PC-9 (cell line): ENCODE results near the gene FNDC7. TPM values are rescaled to one million over a fixed set of nuclear protein-coding genes. Genes with fewer than 3 reads are reported as not detected.

Source experiments
- BruUV-seq: library from RNA; stranded (reverse); fragments of 400-500 nt; replicated peaks from 2 replicates; lab custom pipeline; 2021; lab: Mats Ljungman, UMichigan
- CTCF ChIA-PET: fragments of 300-600 bp; sonication (Branson Sonifier 250); formaldehyde crosslinking; loops from one replicate; lab custom pipeline; 2022; ENCODE audit warnings: antibody characterized with exemption; lab: Charles Lee
- POLR2A ChIA-PET: fragments of 300-600 bp; sonication (Branson Sonifier 250); formaldehyde crosslinking; loops from one replicate; lab custom pipeline; 2022; ENCODE audit warnings: antibody characterized with exemption; ENCODE audit not compliant: unreplicated experiment; lab: Charles Lee
- DNase-seq, 2 experiments: peaks; one replicate each; pipeline versions ENCODE4 v3.0.0 to v3.0.0-alpha.2; 2015 to 2022; ENCODE audit warnings: mixed read lengths in 1 of 2
- H2AFZ ChIP-seq: fragments of 200-600 bp; sonication (generic); 2 replicates; pipeline ENCODE4 v1.8.1; 2017; ENCODE audit warnings: antibody characterized with exemption
- H3F3A ChIP-seq: fragments of 200-600 bp; sonication (generic); 2 replicates; pipeline ENCODE4 v1.8.1; 2017; ENCODE audit warnings: antibody characterized with exemption, mild to moderate bottlenecking, low read depth; ENCODE audit not compliant: insufficient read depth
- H3K27ac ChIP-seq: fragments of 200-600 bp; sonication (generic); 2 replicates; pipeline ENCODE4 v1.6.1; 2016; ENCODE audit warnings: mixed run types
- H3K27me3 ChIP-seq: fragments of 200-600 bp; sonication (generic); 2 replicates; pipeline ENCODE4 v1.6.1; 2016; ENCODE audit warnings: low read depth, mixed run types; ENCODE audit not compliant: insufficient read depth
- H3K36me3 ChIP-seq: fragments of 200-600 bp; sonication (generic); 2 replicates; pipeline ENCODE4 v1.6.1; 2016; ENCODE audit warnings: low read depth, mixed run types
- H3K4me1 ChIP-seq: fragments of 200-600 bp; sonication (generic); replicated peaks from 2 replicates; pipeline ENCODE4 v1.6.1; 2016; ENCODE audit warnings: mixed run types; ENCODE audit not compliant: insufficient read depth
- H3K4me2 ChIP-seq: fragments of 200-600 bp; sonication (generic); 2 replicates; pipeline ENCODE4 v1.6.1; 2017; ENCODE audit warnings: mixed run types
- H3K4me3 ChIP-seq: fragments of 200-600 bp; sonication (generic); 2 replicates; pipeline ENCODE4 v1.6.1; 2016; ENCODE audit warnings: mixed run types
- H3K79me2 ChIP-seq: fragments of 200-600 bp; sonication (generic); 2 replicates; pipeline ENCODE4 v1.6.1; 2017; ENCODE audit warnings: low read depth, mixed run types
- H3K9me2 ChIP-seq: fragments of 200-600 bp; sonication (generic); 2 replicates; pipeline ENCODE4 v1.8.1; 2017; ENCODE audit warnings: mild to moderate bottlenecking; ENCODE audit not compliant: insufficient read depth
- H3K9me3 ChIP-seq: fragments of 200-600 bp; sonication (generic); 2 replicates; pipeline ENCODE4 v1.8.1; 2016; ENCODE audit warnings: low read depth; ENCODE audit not compliant: insufficient read depth
- H4K20me1 ChIP-seq: fragments of 200-600 bp; sonication (generic); 2 replicates; pipeline ENCODE4 v1.8.1; 2017; ENCODE audit not compliant: insufficient read depth
- EZH2 ChIP-seq: fragments of 200-600 bp; sonication (generic); IDR thresholded peaks from 2 replicates; pipeline ENCODE4 v1.8.0; 2017; ENCODE audit warnings: antibody characterized with exemption, low read depth
- intact Hi-C: fragments of 100-400 bp; cut with micrococcal nuclease; formaldehyde crosslinking; loops from one replicate; pipeline ENCODE4 v1.10.0; 2022; ENCODE audit not compliant: unreplicated experiment
- total RNA-seq: library from RNA; stranded (reverse); gene quantifications from 2 replicates; pipeline ENCODE4 v1.2.3, GENCODE V29; 2021
- TF ChIP-seq, protein P1 (sequence below): fragments of 200-600 bp; sonication (generic); conservative IDR thresholded peaks from 2 replicates; pipeline ENCODE4 v1.6.1; 2017; ENCODE audit warnings: mixed run types, antibody characterized with exemption, mild to moderate bottlenecking, moderate library complexity

FNDC7 gene
- total RNA-seq, 1 experiment from 2014 or later = 0.20 TPM

DNA sequence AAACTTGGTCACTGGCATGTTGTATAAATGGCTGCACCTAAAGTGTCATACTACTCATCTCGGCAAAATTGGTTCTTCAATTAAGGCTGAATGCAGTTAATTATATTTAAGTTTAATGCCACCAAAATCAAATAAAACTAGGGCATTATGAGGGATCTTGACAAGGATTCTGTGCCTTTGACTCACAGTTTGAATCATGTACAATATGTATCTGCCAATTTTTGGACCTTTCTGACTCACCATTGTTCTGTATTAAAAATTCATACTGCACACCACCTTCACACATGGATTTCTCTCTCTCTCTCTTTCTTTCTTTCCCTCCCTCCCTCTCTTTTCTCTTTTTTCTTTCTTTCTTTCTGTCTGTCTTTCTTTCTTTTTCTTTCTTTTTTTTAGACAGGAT is 19.7 kb downstream of the FNDC7 start:
- intact Hi-C loops = no loop called here
- DNase-seq = no peak
- TF ChIP-seq, protein P1, sequence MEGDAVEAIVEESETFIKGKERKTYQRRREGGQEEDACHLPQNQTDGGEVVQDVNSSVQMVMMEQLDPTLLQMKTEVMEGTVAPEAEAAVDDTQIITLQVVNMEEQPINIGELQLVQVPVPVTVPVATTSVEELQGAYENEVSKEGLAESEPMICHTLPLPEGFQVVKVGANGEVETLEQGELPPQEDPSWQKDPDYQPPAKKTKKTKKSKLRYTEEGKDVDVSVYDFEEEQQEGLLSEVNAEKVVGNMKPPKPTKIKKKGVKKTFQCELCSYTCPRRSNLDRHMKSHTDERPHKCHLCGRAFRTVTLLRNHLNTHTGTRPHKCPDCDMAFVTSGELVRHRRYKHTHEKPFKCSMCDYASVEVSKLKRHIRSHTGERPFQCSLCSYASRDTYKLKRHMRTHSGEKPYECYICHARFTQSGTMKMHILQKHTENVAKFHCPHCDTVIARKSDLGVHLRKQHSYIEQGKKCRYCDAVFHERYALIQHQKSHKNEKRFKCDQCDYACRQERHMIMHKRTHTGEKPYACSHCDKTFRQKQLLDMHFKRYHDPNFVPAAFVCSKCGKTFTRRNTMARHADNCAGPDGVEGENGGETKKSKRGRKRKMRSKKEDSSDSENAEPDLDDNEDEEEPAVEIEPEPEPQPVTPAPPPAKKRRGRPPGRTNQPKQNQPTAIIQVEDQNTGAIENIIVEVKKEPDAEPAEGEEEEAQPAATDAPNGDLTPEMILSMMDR = no peak
- no peak for TF ChIP-seq EZH2
- H3K27me3 ChIP-seq = no peaks in the 10 kb centered on the region
- no peak overlapping the region for H3K4me3 ChIP-seq
- no peaks in the 10 kb centered on the region for H3K79me2 ChIP-seq
- H3K27ac ChIP-seq = no peak overlapping the region
- CTCF ChIA-PET = no interaction called here
- H4K20me1 ChIP-seq = no peaks in the 10 kb centered on the region
- no peak overlapping the region for H2AFZ ChIP-seq
- H3K4me2 ChIP-seq = no peak overlapping the region
- no peaks in the 10 kb centered on the region for H3F3A ChIP-seq
- no peaks in the 10 kb centered on the region for H3K9me3 ChIP-seq
- H3K9me2 ChIP-seq = no peaks in the 10 kb centered on the region
- H3K4me1 ChIP-seq = no peaks in the 10 kb centered on the region
- BruUV-seq = no TSS peak
- no peaks in the 10 kb centered on the region for H3K36me3 ChIP-seq
- POLR2A ChIA-PET = no interaction called here

DNA sequence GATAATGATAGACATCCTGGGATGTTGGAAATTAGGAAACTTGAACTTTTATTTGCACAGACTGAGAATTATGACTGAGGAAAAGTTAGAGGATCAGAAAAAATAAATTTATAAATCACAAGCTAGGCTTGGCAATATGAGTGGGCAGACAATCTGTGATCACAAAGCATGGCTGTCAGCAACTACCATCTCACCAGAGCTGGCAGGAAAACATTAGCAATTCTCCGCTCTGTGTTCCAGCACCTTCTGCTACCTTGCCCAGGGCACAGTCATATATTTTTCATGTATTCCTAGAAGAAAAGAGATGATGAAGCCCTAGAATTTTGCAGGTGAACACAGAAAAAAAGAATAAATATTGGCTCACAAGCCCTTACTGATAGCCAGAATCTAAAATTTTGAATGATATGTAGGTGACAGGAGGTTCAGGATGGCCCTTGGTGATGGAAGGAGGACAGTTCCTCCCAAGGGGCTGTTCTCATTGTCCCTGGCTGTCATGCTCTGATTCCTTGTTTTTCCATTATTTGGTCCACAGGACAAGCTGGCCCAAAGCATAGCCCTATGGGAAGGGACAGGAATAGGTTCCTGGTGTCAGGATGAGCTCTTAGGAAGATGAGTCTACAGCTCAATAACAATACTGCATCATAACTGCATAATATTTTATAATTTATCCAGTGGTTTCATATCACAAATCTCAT is 21.6 kb downstream of the FNDC7 start:
- TF ChIP-seq, protein P1 = no peak
- no peak for TF ChIP-seq EZH2
- POLR2A ChIA-PET = no interaction called here
- Histone ChIP-seq H3K4me2 (no peak overlapping the region), H3F3A (no peaks in the 10 kb centered on the region), H4K20me1 (no peaks in the 10 kb centered on the region), H3K9me2 (no peaks in the 10 kb centered on the region), H3K36me3 (no peaks in the 10 kb centered on the region), H3K4me1 (no peaks in the 10 kb centered on the region), H2AFZ (no peak overlapping the region), H3K27me3 (no peaks in the 10 kb centered on the region), H3K4me3 (no peak overlapping the region), H3K9me3 (no peaks in the 10 kb centered on the region), H3K79me2 (no peaks in the 10 kb centered on the region), H3K27ac (no peak overlapping the region)
- CTCF ChIA-PET = no interaction called here
- intact Hi-C loops = no loop called here
- DNase-seq = no peak
- no TSS peak for BruUV-seq

DNA sequence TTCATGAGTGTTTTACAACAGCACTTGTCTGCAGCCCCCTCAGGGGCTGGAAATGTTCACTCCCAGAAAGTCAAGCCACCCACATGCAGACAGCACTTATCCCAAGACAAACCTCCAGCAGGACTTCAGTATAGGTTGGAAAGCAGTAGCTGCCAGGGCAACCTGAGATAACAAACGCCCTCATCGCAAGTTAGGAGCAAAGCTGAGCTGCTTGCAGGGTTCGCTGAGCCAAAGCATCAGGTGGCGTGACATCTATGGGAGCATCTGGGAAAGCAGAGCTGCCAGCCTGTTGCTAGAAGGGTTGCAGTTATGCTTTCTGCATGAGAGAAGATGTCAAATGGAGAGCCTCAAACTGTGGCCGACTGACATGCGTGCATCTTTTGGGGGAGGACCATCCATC is 29.5 kb downstream of the FNDC7 start:
- POLR2A ChIA-PET = no interaction called here
- TF ChIP-seq, protein P1 = no peak
- TF ChIP-seq EZH2 = no peak
- DNase-seq = no peak
- Histone ChIP-seq H3K27me3 (no peaks in the 10 kb centered on the region), H2AFZ (no peak overlapping the region), H3K9me3 (no peaks in the 10 kb centered on the region), H3F3A (peaks cover 9% of the 10 kb centered on the region), H4K20me1 (no peaks in the 10 kb centered on the region), H3K4me3 (no peak overlapping the region), H3K9me2 (no peaks in the 10 kb centered on the region), H3K36me3 (no peaks in the 10 kb centered on the region), H3K4me1 (no peaks in the 10 kb centered on the region), H3K79me2 (no peaks in the 10 kb centered on the region; the same call in 1 of the 2 replicates), H3K4me2 (no peak overlapping the region), H3K27ac (no peak overlapping the region)
- intact Hi-C loops = no loop called here
- CTCF ChIA-PET = no interaction called here
- BruUV-seq = no TSS peak
